NCI-H2081 treated with DMSO at 0.1 percent for 48 hours (cell line): Measurements from ENCODE around the gene FSCN2.

ENCODE experiments used
- DNase-seq: peaks from one replicate; lab custom pipeline; 2025; lab: John Stamatoyannopoulos, UW

Gene FSCN2

DNA sequence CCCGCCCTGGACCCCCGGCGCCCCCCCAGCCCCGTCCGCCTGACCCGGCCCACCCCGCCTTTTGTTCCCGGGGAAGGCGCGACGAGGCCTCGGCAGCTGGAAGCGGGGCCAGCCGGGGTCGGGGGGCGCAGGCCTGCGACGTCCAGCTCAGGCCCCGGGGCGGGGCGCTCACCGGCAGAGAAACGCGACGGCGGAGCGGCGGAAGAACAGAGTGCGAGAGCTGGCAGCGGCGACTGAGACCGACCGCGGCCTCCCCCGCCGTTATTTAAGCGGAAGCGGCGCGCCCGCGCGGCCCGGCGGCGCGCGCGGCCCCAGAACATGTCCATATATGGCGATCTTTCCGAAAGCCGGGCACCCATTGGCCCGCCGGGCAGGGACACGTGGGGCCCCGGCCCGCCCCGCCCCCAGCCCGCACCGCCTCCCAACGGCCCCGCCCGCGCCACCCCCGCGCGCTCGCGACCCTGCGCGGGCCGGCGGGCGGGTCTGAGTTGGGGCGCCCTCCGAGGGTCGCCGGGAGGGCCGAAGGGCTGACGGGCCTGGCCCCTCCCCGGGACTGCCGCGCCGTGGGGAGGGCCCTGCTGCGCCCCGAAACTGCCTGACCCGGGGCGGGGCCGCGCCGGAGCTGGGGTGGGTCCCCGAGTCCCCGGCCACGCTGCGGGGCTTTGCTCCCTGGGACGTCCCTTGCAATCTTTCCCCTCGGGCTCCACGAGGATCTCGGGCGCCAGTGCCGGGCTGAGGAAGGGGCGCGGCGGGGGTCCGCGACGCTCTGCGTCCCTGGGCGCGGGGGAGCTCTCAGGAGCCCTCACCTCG, 15.4 kb upstream of the FSCN2 start, which contains the start of gene ACTG1:
TSS of gene ACTG1 (minus strand) at position 238 of the 810 bp plus-strand sequence. CDS start 445 bp downstream, outside the sequence.
- DNase-seq: peak; percentile 85

- DNase-seq: peak; percentile 58
Measured at GRCh38 chr17:81513372-81513752, 14.8 kb upstream of the FSCN2 start.

DNA sequence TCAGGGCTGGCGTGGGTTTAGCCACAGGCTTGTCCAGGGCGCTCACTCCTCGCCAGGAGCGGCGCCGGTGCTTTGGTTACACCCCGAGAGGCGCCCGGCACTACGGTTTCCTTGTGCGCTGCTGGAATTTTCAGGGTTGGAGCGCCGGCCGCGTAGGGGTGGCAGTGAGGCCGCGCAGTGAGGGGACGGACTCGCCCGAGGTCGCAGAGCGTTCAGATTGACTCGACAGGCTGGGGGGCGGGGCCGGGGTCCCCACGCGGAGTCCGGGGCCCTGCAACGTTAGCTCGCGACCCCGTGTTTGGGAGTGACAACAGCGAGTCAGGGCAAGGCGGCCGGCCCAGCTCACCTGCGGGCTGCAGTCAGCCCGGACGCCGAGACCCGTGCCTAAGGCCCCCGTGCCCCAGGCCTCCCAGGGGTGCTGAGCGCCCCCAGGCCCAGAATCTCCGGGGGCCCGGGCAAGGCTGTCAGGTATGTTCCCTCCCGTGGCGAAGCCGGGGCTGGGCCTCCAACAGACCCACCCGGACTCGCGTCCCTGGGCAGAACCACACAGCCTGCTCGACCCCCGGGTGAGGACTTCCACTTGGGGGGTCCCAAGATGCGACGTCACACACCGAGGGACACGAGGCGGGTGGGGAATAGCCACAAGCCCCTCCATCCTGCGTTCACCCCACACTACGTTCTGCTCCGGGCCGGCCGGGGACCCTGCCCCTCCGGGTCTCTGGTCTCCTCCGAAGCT, 14.3 kb upstream of the FSCN2 start:
- no peak for DNase-seq

GRCh38 chr17:81514489-81514738, 13.8 kb upstream of the FSCN2 start:
- no peak for DNase-seq

- DNase-seq: no peak
Measured at GRCh38 chr17:81514739-81515529, 13.2 kb upstream of the FSCN2 start.

- DNase-seq: no peak
Measured at GRCh38 chr17:81515530-81516041, 12.6 kb upstream of the FSCN2 start.

DNA sequence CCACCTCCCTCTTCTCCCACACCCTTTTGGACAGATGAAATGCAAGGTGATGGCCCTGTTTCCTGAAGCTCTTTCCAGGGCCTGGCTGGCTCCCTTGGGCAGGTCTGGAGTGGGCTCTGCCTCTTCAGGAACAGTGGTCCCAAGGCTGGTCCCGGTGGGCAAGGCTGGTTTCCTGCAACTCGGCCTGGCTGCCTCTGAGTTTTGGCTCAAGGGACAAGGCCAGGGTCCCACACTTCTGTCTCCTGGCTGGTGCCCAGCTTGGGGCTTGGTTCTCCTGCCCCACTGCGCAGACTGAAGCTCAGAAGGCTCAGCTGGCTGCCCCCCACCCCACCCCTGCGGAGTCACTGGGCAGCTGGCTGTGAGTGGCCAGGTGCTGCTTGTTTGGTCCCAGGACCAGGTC, 11.7 kb upstream of the FSCN2 start:
- no peak for DNase-seq

GRCh38 chr17:81517009-81517338, 11.2 kb upstream of the FSCN2 start:
- DNase-seq: no peak

GRCh38 chr17:81517339-81518112, 10.7 kb upstream of the FSCN2 start:
- DNase-seq: no peak

DNA sequence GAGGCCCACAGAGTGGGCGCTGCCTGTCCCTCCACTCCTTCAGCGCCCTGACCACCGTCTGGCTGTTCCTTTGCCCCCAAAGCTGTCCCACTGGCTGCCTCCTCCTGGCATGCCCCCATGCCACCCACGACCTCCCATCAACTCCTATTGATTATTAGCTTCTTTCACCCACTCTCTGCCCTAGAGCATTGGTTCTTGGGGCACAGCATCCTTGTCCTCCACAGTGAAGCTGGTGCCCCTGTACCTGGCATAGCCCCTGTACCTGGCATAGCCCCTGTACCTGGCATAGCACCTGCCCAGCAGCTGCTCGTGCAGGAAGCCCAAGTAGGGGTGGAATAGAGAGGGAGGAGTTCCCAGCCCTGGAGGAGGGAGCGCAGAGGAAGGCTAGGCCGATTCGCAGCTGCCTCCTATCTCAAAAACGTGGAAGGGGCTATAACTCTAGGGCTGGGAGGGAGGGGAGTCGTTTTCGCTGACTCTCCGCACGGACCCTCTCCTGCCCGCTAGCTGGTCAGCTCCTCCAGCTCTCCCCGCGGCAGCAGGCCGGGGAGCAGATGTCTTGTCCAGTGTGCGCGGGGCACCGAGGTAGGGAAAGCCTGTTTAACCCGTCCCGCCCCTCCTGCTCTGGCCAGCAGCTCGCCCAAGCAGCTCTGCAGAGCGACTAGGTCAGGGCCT, 9.9 kb upstream of the FSCN2 start:
- no peak for DNase-seq

- no peak for DNase-seq
Measured at GRCh38 chr17:81518785-81519283, 9.3 kb upstream of the FSCN2 start.

GRCh38 chr17:81519284-81520020, 8.7 kb upstream of the FSCN2 start:
- DNase-seq: no peak

- DNase-seq: no peak
Measured at GRCh38 chr17:81520021-81520901, 7.9 kb upstream of the FSCN2 start.

DNA sequence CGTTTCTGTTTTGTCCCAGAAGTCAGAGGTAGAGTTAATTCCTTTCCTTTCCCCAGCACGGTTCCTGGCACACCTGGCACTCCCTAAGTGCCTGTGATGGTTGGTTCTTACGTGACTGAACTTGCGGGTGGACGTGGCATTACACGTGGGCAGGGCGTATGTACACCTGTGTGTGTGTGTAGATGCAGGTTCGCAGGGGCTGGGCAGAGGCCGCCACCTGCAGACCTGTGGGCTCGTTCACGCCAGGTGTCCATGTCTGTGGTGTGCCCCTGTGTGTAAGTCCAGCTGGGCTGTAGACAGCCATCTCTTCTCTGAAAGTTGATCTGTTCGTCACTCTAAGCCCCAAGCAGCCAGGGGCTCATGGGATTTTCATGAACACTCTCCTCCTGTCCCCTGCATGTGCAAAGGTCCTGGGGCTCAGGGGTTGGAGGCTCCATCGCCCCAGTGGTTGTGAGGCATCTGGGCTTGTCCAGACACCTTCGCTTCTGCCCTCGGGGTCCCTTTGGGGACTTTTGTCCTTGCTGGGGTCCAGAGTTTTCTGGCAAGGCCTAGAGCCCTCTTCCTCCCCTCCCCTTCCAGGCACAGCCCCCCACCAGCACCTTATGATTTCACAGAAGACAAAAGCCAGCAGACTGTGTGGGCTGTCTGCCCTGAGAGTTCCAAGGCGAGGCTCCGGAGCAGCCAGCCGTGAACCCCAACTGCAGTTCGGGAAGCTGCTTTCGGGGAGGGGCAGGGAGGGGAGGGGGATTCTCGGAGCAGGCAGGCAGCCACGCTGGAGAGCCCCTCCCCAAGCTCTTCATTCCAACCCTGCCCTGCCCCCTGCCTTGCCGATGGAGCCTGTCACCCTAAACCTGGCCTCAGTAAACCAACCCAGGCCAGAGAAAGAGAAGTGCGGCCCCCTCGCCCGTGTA, 5.4 kb upstream of the FSCN2 start:
- no peak for DNase-seq

GRCh38 chr17:81523402-81524038, 4.7 kb upstream of the FSCN2 start:
- DNase-seq: peak; percentile 37

DNA sequence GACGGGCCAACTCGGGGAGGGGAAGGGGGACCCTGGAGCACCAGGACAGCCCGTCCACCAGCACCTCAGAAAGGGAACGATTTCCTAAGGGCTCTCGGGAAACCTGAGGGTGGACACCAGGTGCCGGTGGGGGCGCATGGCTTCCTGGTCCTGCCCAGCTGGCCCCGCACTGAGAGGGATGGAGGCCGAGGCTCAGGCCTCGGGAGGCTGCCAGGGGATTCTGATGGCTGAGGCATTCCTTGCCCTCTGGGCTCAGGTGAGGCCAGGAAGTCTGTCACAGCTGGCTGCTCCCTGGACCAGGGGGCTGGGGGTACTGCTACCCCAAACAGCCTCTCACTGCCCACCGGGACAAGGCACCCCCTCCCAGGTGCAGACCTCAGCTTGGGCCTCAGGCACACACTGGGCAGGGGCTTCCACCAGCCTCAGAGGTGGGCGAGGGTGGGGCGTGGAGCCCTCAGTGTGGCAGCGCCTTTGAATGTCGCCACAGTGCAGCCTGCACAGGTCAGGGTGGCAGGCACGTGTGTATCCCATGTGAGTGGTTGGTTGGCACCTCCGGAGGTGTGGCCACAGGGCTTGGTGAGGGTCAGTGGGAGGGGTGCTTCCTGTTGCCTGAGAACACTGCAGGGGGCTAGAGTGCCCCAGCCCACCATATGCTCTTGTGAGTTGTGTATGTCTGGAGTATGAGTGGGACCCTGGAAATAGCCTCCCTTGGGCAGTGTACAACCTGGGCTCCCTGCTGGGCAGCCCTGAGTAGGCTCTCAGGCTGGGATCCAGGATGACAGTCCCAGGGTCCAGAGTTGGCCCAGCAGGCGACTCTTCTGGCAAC, 3.9 kb upstream of the FSCN2 start:
- DNase-seq: no peak

DNA sequence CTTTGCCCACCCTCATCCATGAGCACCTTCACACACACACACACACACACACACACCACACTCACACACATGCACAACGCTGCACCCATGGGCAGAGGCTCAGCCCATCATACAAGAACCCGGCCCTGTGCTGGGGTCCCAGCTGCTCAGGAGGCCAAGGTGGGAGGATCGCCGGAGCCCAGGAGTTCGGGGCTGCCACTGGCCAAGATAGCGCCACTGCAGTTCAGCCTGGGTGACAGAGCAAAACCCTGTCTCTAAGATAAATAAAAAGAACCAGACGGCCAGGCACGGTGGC, 3.4 kb upstream of the FSCN2 start:
- no peak for DNase-seq
